Liver (tissue), 9 donors: ENCODE data around the gene SCAMP5. TPM values are rescaled to one million over a fixed set of nuclear protein-coding genes. Genes with fewer than 3 reads are reported as not detected.

Experiments
- DNase-seq: peaks from one replicate; pipeline ENCODE4 v3.0.0-alpha.2; 2017; ENCODE audit warnings: low spot score
- H3K27ac ChIP-seq, 2 donors: one replicate each; pipeline ENCODE4 v1.7.0; 2013; ENCODE audit warnings: inconsistent platforms in 2 of 2, low read length in 2 of 2, control low read depth in 1 of 2, low read depth in 1 of 2, mild to moderate bottlenecking in 1 of 2
- H3K27me3 ChIP-seq, 4 donors: one replicate each; pipeline versions ENCODE4 v1.6.1 to v1.7.0; 2013; ENCODE audit warnings: low read length in 3 of 4, inconsistent platforms in 1 of 4, mild to moderate bottlenecking in 1 of 4, moderate library complexity in 1 of 4; ENCODE audit not compliant: control insufficient read depth in 4 of 4, insufficient read depth in 4 of 4
- H3K36me3 ChIP-seq, 4 donors: one replicate each; pipeline versions ENCODE4 v1.6.1 to v1.7.0; 2013; ENCODE audit warnings: low read length in 3 of 4, mild to moderate bottlenecking in 3 of 4, low read depth in 1 of 4, moderate library complexity in 1 of 4; ENCODE audit not compliant: control insufficient read depth in 4 of 4, insufficient read depth in 3 of 4
- H3K4me1 ChIP-seq, 4 donors: one replicate each; pipeline versions ENCODE4 v1.6.1 to v1.7.0; 2013; ENCODE audit warnings: low read length in 3 of 4, mild to moderate bottlenecking in 3 of 4, moderate library complexity in 1 of 4; ENCODE audit not compliant: control insufficient read depth in 4 of 4, insufficient read depth in 4 of 4
- H3K4me3 ChIP-seq, 3 donors: one replicate each; pipeline versions ENCODE4 v1.6.1 to v1.7.0; 2013; ENCODE audit warnings: low read length in 3 of 3, control low read depth in 1 of 3, low read depth in 1 of 3, mild to moderate bottlenecking in 1 of 3
- H3K9ac ChIP-seq, 2 donors: one replicate each; pipeline ENCODE4 v1.7.0; 2013; ENCODE audit warnings: low read length in 2 of 2, mild to moderate bottlenecking in 2 of 2, moderate library complexity in 2 of 2, control low read depth in 1 of 2, low read depth in 1 of 2
- H3K9me3 ChIP-seq, 4 donors: one replicate each; pipeline versions ENCODE4 v1.6.1 to v1.7.0; 2013; ENCODE audit warnings: low read length in 3 of 4; ENCODE audit not compliant: control insufficient read depth in 4 of 4
- ATF3 ChIP-seq: IDR thresholded peaks from 2 replicates; pipeline ENCODE4 v1.6.1; 2016; ENCODE audit warnings: antibody characterized with exemption
- CTCF ChIP-seq: fragments of 150-350 bp; IDR thresholded peaks from 2 replicates; pipeline ENCODE4 v1.5.1; 2017; ENCODE audit warnings: improper control_type of control experiment, low read depth, low read length; ENCODE audit not compliant: missing input control
- EGR1 ChIP-seq, 2 donors: IDR thresholded peaks; 2 replicates each; pipeline ENCODE4 v1.6.1; 2016 to 2018; ENCODE audit warnings: antibody characterized with exemption in 2 of 2, low read depth in 2 of 2
- FOXA1 ChIP-seq: IDR thresholded peaks from 2 replicates; pipeline ENCODE4 v1.6.1; 2016; ENCODE audit warnings: antibody characterized with exemption
- FOXA2 ChIP-seq: IDR thresholded peaks from 2 replicates; pipeline ENCODE4 v1.6.1; 2016; ENCODE audit warnings: antibody characterized with exemption
- GABPA ChIP-seq, 2 donors: IDR thresholded peaks in 1 of 2; conservative IDR thresholded peaks in 1 of 2; 2 replicates each; pipeline ENCODE4 v1.6.1; 2016; ENCODE audit warnings: antibody characterized with exemption in 2 of 2, mild to moderate bottlenecking in 1 of 2, moderate library complexity in 1 of 2
- HNF4A ChIP-seq, 2 donors: conservative IDR thresholded peaks; 2 replicates each; pipeline ENCODE4 v1.6.1; 2016; ENCODE audit warnings: antibody characterized with exemption in 2 of 2, mild to moderate bottlenecking in 2 of 2
- HNF4G ChIP-seq: IDR thresholded peaks from 2 replicates; pipeline ENCODE4 v1.6.1; 2016; ENCODE audit warnings: antibody characterized with exemption
- JUND ChIP-seq, 2 donors: IDR thresholded peaks; 2 replicates each; pipeline ENCODE4 v1.6.1; 2016; ENCODE audit warnings: antibody characterized with exemption in 2 of 2
- MAX ChIP-seq: IDR thresholded peaks from 2 replicates; pipeline ENCODE4 v1.6.1; 2016; ENCODE audit warnings: antibody characterized with exemption
- NR2F2 ChIP-seq: IDR thresholded peaks from 2 replicates; pipeline ENCODE4 v1.6.1; 2016; ENCODE audit warnings: antibody characterized with exemption
- RAD21 ChIP-seq, 2 donors: IDR thresholded peaks; 2 replicates each; pipeline ENCODE4 v1.6.1; 2016; ENCODE audit warnings: antibody characterized with exemption in 2 of 2, mild to moderate bottlenecking in 2 of 2
- RXRA ChIP-seq, 2 donors: IDR thresholded peaks; 2 replicates each; pipeline ENCODE4 v1.6.1; 2017 to 2018; ENCODE audit warnings: antibody characterized with exemption in 2 of 2, mild to moderate bottlenecking in 1 of 2
- SP1 ChIP-seq: IDR thresholded peaks from 2 replicates; pipeline ENCODE4 v1.6.1; 2018; ENCODE audit warnings: antibody characterized with exemption, mild to moderate bottlenecking
- YY1 ChIP-seq: IDR thresholded peaks from 2 replicates; pipeline ENCODE4 v1.6.1; 2016; ENCODE audit warnings: antibody characterized with exemption, mild to moderate bottlenecking
- WGBS: extraction: QIAGEN DNeasy Blood & Tissue Kit; methylation state at CpG from one replicate; pipeline ENCODE4 v1.1.7; 2013; 5-methylcytosine and 5-hydroxymethylcytosine counted together
- polyA plus RNA-seq, 2 donors: library from polyadenylated mRNA; stranded (reverse) in 1 of 2; unstranded in 1 of 2; fragments of 200-250 nt in 1 of 2; fragments of >200 nt in 1 of 2; fragmentation: Nextera tagmentation in 1 of 2; extraction: Ambion mirVana in 1 of 2; gene quantifications; one replicate each; pipeline versions ENCODE4 v1.2.1 to v1.2.3, GENCODE V29; 2013 to 2015
- total RNA-seq, 2 donors: library from RNA; depleted of rRNA; stranded (reverse); fragments of >200 nt; gene quantifications; one replicate each; pipeline ENCODE4 v1.2.3, GENCODE V29; 2014
- TF ChIP-seq, protein P1 (sequence below): IDR thresholded peaks from 2 replicates; pipeline ENCODE4 v1.6.1; 2016; ENCODE audit warnings: antibody characterized with exemption, mild to moderate bottlenecking
- TF ChIP-seq, protein P2 (sequence below): IDR thresholded peaks from 2 replicates; pipeline ENCODE4 v1.6.1; 2016; ENCODE audit warnings: antibody characterized with exemption
- donor health status: healthy.
- donor health status: healthy.
- donor health status: healthy.
- donor health status: healthy.
- donor health status: healthy.

The SCAMP5 gene
- total and polyA plus RNA-seq, 4 donors, result 0.50 to 7.5 (median 5.7) TPM

GRCh38 chr15:75034615-75035014 lies 39.3 kb downstream of the SCAMP5 start (continued):
- TF ChIP-seq, protein P1, sequence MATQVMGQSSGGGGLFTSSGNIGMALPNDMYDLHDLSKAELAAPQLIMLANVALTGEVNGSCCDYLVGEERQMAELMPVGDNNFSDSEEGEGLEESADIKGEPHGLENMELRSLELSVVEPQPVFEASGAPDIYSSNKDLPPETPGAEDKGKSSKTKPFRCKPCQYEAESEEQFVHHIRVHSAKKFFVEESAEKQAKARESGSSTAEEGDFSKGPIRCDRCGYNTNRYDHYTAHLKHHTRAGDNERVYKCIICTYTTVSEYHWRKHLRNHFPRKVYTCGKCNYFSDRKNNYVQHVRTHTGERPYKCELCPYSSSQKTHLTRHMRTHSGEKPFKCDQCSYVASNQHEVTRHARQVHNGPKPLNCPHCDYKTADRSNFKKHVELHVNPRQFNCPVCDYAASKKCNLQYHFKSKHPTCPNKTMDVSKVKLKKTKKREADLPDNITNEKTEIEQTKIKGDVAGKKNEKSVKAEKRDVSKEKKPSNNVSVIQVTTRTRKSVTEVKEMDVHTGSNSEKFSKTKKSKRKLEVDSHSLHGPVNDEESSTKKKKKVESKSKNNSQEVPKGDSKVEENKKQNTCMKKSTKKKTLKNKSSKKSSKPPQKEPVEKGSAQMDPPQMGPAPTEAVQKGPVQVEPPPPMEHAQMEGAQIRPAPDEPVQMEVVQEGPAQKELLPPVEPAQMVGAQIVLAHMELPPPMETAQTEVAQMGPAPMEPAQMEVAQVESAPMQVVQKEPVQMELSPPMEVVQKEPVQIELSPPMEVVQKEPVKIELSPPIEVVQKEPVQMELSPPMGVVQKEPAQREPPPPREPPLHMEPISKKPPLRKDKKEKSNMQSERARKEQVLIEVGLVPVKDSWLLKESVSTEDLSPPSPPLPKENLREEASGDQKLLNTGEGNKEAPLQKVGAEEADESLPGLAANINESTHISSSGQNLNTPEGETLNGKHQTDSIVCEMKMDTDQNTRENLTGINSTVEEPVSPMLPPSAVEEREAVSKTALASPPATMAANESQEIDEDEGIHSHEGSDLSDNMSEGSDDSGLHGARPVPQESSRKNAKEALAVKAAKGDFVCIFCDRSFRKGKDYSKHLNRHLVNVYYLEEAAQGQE, result no peak

- H3K27ac ChIP-seq, result no peak overlapping the region
- H3K9ac ChIP-seq, result no peak overlapping the region
- 84% methylated on average over 2 of the region's 2 CpGs for WGBS
- H3K9me3 ChIP-seq, result no peaks in the 10 kb centered on the region
- no peaks in the 10 kb centered on the region for H3K4me1 ChIP-seq
- DNase-seq, result no peak
- no peak overlapping the region for H3K4me3 ChIP-seq
- no peaks in the 10 kb centered on the region for H3K27me3 ChIP-seq
- TF ChIP-seq YY1, result no peak
- no peak for TF ChIP-seq GABPA (IDR thresholded peaks at IDR 0.05 in 1 of 2, conservative IDR thresholded peaks at IDR 0.05 in 1 of 2)
- TF ChIP-seq EGR1 (IDR thresholded peaks at IDR 0.05; ENCODE audit: low read depth in 2 of 2), result no peak
- TF ChIP-seq ATF3, result no peak
- no peak for TF ChIP-seq RXRA (IDR thresholded peaks at IDR 0.05)
- TF ChIP-seq HNF4G, result no peak
- no peak for TF ChIP-seq NR2F2
- TF ChIP-seq, protein P2, sequence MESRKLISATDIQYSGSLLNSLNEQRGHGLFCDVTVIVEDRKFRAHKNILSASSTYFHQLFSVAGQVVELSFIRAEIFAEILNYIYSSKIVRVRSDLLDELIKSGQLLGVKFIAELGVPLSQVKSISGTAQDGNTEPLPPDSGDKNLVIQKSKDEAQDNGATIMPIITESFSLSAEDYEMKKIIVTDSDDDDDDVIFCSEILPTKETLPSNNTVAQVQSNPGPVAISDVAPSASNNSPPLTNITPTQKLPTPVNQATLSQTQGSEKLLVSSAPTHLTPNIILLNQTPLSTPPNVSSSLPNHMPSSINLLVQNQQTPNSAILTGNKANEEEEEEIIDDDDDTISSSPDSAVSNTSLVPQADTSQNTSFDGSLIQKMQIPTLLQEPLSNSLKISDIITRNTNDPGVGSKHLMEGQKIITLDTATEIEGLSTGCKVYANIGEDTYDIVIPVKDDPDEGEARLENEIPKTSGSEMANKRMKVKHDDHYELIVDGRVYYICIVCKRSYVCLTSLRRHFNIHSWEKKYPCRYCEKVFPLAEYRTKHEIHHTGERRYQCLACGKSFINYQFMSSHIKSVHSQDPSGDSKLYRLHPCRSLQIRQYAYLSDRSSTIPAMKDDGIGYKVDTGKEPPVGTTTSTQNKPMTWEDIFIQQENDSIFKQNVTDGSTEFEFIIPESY, result no peak
- TF ChIP-seq JUND (IDR thresholded peaks at IDR 0.05), result no peak
- no peak for TF ChIP-seq SP1
- TF ChIP-seq MAX, result no peak
- no peak for TF ChIP-seq FOXA2
- TF ChIP-seq, protein P1, result no peak
- no peak for TF ChIP-seq CTCF
- no peak for TF ChIP-seq FOXA1
- TF ChIP-seq HNF4A (conservative IDR thresholded peaks at IDR 0.05), result no peak
- TF ChIP-seq RAD21 (IDR thresholded peaks at IDR 0.05), result no peak
- H3K36me3 ChIP-seq, result no peaks in the 10 kb centered on the region
These were observed 40.9 kb downstream of the SCAMP5 start for GRCh38 chr15:75036212-75036616.
